Peyer's patch (tissue), 4 donors: Measurements from ENCODE around the gene SLIT2. TPM values are rescaled to one million over a fixed set of nuclear protein-coding genes. Genes with fewer than 3 reads are reported as not detected.

ENCODE experiments used
- DNase-seq, 3 donors: peaks; one replicate each; pipeline ENCODE4 v3.0.0-alpha.2; 2017 to 2019
- H3K27ac ChIP-seq, 4 donors: fragments of 200-600 bp; sonication (generic); one replicate each; pipeline ENCODE4 v1.5.1; 2016 to 2019
- H3K27me3 ChIP-seq, 2 donors: fragments of 200-600 bp; sonication (generic); one replicate each; pipeline ENCODE4 v1.5.1; 2019
- H3K36me3 ChIP-seq, 3 donors: fragments of 200-600 bp; sonication (generic); one replicate each; pipeline ENCODE4 v1.5.1; 2016 to 2019
- H3K4me1 ChIP-seq, 4 donors: fragments of 200-600 bp; sonication (generic); one replicate each; pipeline ENCODE4 v1.5.1; 2016 to 2019
- H3K4me3 ChIP-seq, 4 donors: fragments of 200-600 bp; sonication (generic); 1 replicate in 3 of 4; 2 replicates in 1 of 4; pipeline ENCODE4 v1.5.1; 2016 to 2019; ENCODE audit warnings: mild to moderate bottlenecking in 1 of 4
- H3K9me3 ChIP-seq, 4 donors: fragments of 200-600 bp; sonication (generic); one replicate each; pipeline ENCODE4 v1.5.1; 2016 to 2019; ENCODE audit warnings: mild to moderate bottlenecking in 1 of 4
- POLR2A ChIP-seq, 2 donors: fragments of 450-650 bp; IDR thresholded peaks; one replicate each; pipeline ENCODE4 v1.5.1; 2017; ENCODE audit warnings: antibody characterized with exemption in 2 of 2, mild to moderate bottlenecking in 2 of 2, moderate library complexity in 2 of 2
- total RNA-seq, 4 donors: library from RNA; depleted of rRNA; stranded (reverse); fragments of >200 nt; gene quantifications; one replicate each; pipeline ENCODE4 v1.1.0, GENCODE V29; 2016
- TF ChIP-seq, protein P1 (sequence below), 6 experiments: fragments of 450-650 bp in 4 of 6; fragments of 200-600 bp in 2 of 6; sonication (generic) in 1 of 6; IDR thresholded peaks; one replicate each; pipeline ENCODE4 v1.5.1; 2017 to 2019; ENCODE audit warnings: antibody characterized with exemption in 6 of 6, mild to moderate bottlenecking in 3 of 6, moderate library complexity in 1 of 6

Gene SLIT2
- total RNA-seq, 4 donors from 2014 or later = 3.3 to 11.6 (median 5.5) TPM

DNA sequence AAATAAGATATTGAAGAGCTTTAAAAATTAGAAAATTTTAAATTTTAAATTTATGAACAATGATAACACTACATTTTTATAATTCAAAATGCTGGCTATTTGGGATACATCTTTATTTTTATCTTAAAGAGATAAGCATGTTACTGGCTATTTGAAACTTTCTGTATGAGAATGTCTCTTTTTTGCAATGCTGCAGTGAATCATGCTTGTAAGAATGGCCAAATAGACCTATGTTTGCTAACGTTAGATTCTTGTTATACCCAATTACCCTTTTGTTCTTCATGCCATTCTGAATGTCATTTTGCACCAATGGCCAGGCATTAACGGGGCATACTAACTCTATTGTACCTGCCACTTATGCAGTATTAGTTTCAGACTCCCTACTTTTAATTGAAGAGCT lies 49.5 kb downstream of the SLIT2 start:
- no peaks in the 10 kb centered on the region for H3K4me1 ChIP-seq
- DNase-seq = no peak
- no peaks in the 10 kb centered on the region for H3K9me3 ChIP-seq
- H3K27ac ChIP-seq = no peak overlapping the region
- TF ChIP-seq, protein P1, sequence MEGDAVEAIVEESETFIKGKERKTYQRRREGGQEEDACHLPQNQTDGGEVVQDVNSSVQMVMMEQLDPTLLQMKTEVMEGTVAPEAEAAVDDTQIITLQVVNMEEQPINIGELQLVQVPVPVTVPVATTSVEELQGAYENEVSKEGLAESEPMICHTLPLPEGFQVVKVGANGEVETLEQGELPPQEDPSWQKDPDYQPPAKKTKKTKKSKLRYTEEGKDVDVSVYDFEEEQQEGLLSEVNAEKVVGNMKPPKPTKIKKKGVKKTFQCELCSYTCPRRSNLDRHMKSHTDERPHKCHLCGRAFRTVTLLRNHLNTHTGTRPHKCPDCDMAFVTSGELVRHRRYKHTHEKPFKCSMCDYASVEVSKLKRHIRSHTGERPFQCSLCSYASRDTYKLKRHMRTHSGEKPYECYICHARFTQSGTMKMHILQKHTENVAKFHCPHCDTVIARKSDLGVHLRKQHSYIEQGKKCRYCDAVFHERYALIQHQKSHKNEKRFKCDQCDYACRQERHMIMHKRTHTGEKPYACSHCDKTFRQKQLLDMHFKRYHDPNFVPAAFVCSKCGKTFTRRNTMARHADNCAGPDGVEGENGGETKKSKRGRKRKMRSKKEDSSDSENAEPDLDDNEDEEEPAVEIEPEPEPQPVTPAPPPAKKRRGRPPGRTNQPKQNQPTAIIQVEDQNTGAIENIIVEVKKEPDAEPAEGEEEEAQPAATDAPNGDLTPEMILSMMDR (IDR thresholded peaks at IDR 0.05) = no peak
- no peak for TF ChIP-seq POLR2A (IDR thresholded peaks at IDR 0.05)
- H3K27me3 ChIP-seq = no peaks in the 10 kb centered on the region
- no peak overlapping the region for H3K4me3 ChIP-seq
- no peaks in the 10 kb centered on the region for H3K36me3 ChIP-seq
